WTC11 (cell line): Measurements from ENCODE around the gene P2RY4. TPM values are rescaled to one million over a fixed set of nuclear protein-coding genes. Genes with fewer than 3 reads are reported as not detected.
"Not testable (repeated sequence)": the region's sequence is repeated elsewhere in the genome, so short reads cannot be mapped to it uniquely, and the experiment has no call there.

ENCODE experiments used
- ATAC-seq: fragments of 200-7000 bp; cut with Tn5 transposase; 2 replicates; pipeline ENCODE4 v1.10.0; 2021; ENCODE audit warnings: mild to moderate bottlenecking, moderate library complexity
- CTCF ChIA-PET: fragments of 300-600 bp; sonication (Branson Sonifier 250); formaldehyde crosslinking; loops from one replicate; lab custom pipeline; 2021; ENCODE audit warnings: antibody characterized with exemption; lab: Charles Lee
- POLR2A ChIA-PET: fragments of 350-600 bp; sonication (Branson Sonifier 250); formaldehyde crosslinking; loops from one replicate; lab custom pipeline; 2021; ENCODE audit warnings: antibody characterized with exemption; lab: Charles Lee
- DNase-seq: peaks from one replicate; pipeline ENCODE4 v3.0.0; 2021; ENCODE audit warnings: low spot score
- H3K27ac Mint-ChIP-seq: 2 replicates; pipeline ENCODE4 v1.8.0; 2021; ENCODE audit warnings: mixed read lengths
- H3K27me3 Mint-ChIP-seq: 2 replicates; pipeline ENCODE4 v1.8.0; 2021; ENCODE audit warnings: low read depth, mild to moderate bottlenecking, moderate library complexity, mixed read lengths
- H3K36me3 Mint-ChIP-seq: 2 replicates; pipeline ENCODE4 v1.8.0; 2021; ENCODE audit warnings: mixed read lengths
- H3K4me1 Mint-ChIP-seq: 2 replicates; pipeline ENCODE4 v1.8.0; 2022; ENCODE audit warnings: mixed read lengths
- H3K4me3 Mint-ChIP-seq: 2 replicates; pipeline ENCODE4 v1.8.0; 2021; ENCODE audit warnings: mild to moderate bottlenecking, moderate library complexity, mixed read lengths
- H3K9me3 Mint-ChIP-seq: 2 replicates; pipeline ENCODE4 v1.8.0; 2021; ENCODE audit warnings: mixed read lengths
- ATF2 ChIP-seq: sonication (generic); formaldehyde crosslinking; IDR thresholded peaks from 2 replicates; pipeline ENCODE4 v1.8.1; 2022; ENCODE audit warnings: low read depth, missing genetic modification reagents, borderline replicate concordance
- ATF6 ChIP-seq: sonication (generic); formaldehyde crosslinking; IDR thresholded peaks from 2 replicates; pipeline ENCODE4 v1.8.1; 2023; ENCODE audit warnings: mild to moderate bottlenecking, missing genetic modification reagents
- CBFB ChIP-seq: sonication (generic); formaldehyde crosslinking; IDR thresholded peaks from 2 replicates; pipeline ENCODE4 v1.8.1; 2022; ENCODE audit warnings: mild to moderate bottlenecking, low read depth, missing genetic modification reagents
- CDX4 ChIP-seq: fragments of 250-450 bp; sonication (Bioruptor Pico); IDR thresholded peaks from 2 replicates; pipeline ENCODE4 v1.9.0; 2021; ENCODE audit warnings: moderate library complexity, mild to moderate bottlenecking, inconsistent platforms, borderline replicate concordance
- ETV6 ChIP-seq: sonication (generic); formaldehyde crosslinking; IDR thresholded peaks from 2 replicates; pipeline ENCODE4 v1.8.1; 2022; ENCODE audit warnings: mild to moderate bottlenecking, missing genetic modification reagents
- GABPB1 ChIP-seq: sonication (generic); formaldehyde crosslinking; IDR thresholded peaks from 2 replicates; pipeline ENCODE4 v1.8.1; 2023; ENCODE audit warnings: mild to moderate bottlenecking, missing genetic modification reagents
- IRF2 ChIP-seq: sonication (generic); formaldehyde crosslinking; IDR thresholded peaks from 2 replicates; pipeline ENCODE4 v1.8.0; 2022; ENCODE audit warnings: low read depth, missing genetic modification reagents, borderline replicate concordance
- NFATC4 ChIP-seq: fragments of 250-450 bp; sonication (Bioruptor Pico); IDR thresholded peaks from 2 replicates; pipeline ENCODE4 v1.9.0; 2021; ENCODE audit warnings: mild to moderate bottlenecking
- NR2C2 ChIP-seq: sonication (generic); formaldehyde crosslinking; IDR thresholded peaks from 2 replicates; pipeline ENCODE4 v1.8.0; 2022; ENCODE audit warnings: mild to moderate bottlenecking, missing genetic modification reagents
- RORB ChIP-seq: fragments of 250-450 bp; sonication (Bioruptor Pico); IDR thresholded peaks from 2 replicates; pipeline ENCODE4 v1.9.0; 2021; ENCODE audit warnings: mild to moderate bottlenecking
- SMAD3 ChIP-seq: sonication (generic); formaldehyde crosslinking; IDR thresholded peaks from 2 replicates; pipeline ENCODE4 v1.8.0; 2022; ENCODE audit warnings: missing genetic modification reagents, mild to moderate bottlenecking, borderline replicate concordance
- TCF7 ChIP-seq: sonication (generic); formaldehyde crosslinking; IDR thresholded peaks from 2 replicates; pipeline ENCODE4 v1.8.0; 2022; ENCODE audit warnings: mild to moderate bottlenecking, low read depth, missing genetic modification reagents, moderate library complexity
- TEAD4 ChIP-seq: sonication (generic); formaldehyde crosslinking; IDR thresholded peaks from 2 replicates; pipeline ENCODE4 v1.8.0; 2022; ENCODE audit warnings: mild to moderate bottlenecking, missing genetic modification reagents
- TP53 ChIP-seq: sonication (generic); formaldehyde crosslinking; IDR thresholded peaks from 2 replicates; pipeline ENCODE4 v1.8.1; 2023; ENCODE audit warnings: mild to moderate bottlenecking, missing genetic modification reagents
- ZBTB21 ChIP-seq: sonication (generic); formaldehyde crosslinking; IDR thresholded peaks from 2 replicates; pipeline ENCODE4 v1.8.1; 2023; ENCODE audit warnings: mild to moderate bottlenecking, missing genetic modification reagents, borderline replicate concordance
- ZNF138 ChIP-seq: sonication (generic); formaldehyde crosslinking; conservative IDR thresholded peaks from 2 replicates; pipeline ENCODE4 v1.8.1; 2022; ENCODE audit warnings: mild to moderate bottlenecking, moderate library complexity, missing genetic modification reagents
- ZNF317 ChIP-seq: sonication (generic); formaldehyde crosslinking; IDR thresholded peaks from 2 replicates; pipeline ENCODE4 v1.8.1; 2023; ENCODE audit warnings: low read depth, mild to moderate bottlenecking, moderate library complexity, missing genetic modification reagents, borderline replicate concordance
- ZNF396 ChIP-seq: fragments of 250-450 bp; sonication (Bioruptor Pico); IDR thresholded peaks from 2 replicates; pipeline ENCODE4 v1.8.0; 2021; ENCODE audit warnings: mild to moderate bottlenecking, moderate library complexity, borderline replicate concordance
- total RNA-seq: library from RNA; stranded (reverse); gene quantifications from 3 replicates; pipeline ENCODE4 v1.2.3, GENCODE V29; 2021
- TF ChIP-seq, protein P1 (sequence below): sonication (generic); formaldehyde crosslinking; IDR thresholded peaks from 2 replicates; pipeline ENCODE4 v1.8.0; 2022; ENCODE audit warnings: mild to moderate bottlenecking, missing genetic modification reagents
- TF ChIP-seq, protein P2 (sequence below): fragments of 250-450 bp; sonication (Bioruptor Pico); IDR thresholded peaks from 2 replicates; pipeline ENCODE4 v1.8.0; 2021; ENCODE audit warnings: mild to moderate bottlenecking

P2RY4 gene
- total RNA-seq, 1 experiment from 2014 or later: not detected

GRCh38 chrX:70226048-70226447 lies 34.0 kb downstream of the P2RY4 start:
- CTCF ChIA-PET: no interaction called here
- POLR2A ChIA-PET: no interaction called here
- Mint-ChIP-seq H3K27me3 (no peaks in the 10 kb centered on the region), H3K4me3 (no peak overlapping the region), H3K36me3 (no peaks in the 10 kb centered on the region), H3K27ac (no peak overlapping the region), H3K9me3 (no peaks in the 10 kb centered on the region), H3K4me1 (no peaks in the 10 kb centered on the region)
- ATAC-seq (no peak), DNase-seq (no peak)
- no peak for TF ChIP-seq RORB (CRISPR knock-in tag)
- TF ChIP-seq TCF7 (CRISPR knock-in tag): no peak
- no peak for TF ChIP-seq CBFB (CRISPR knock-in tag)
- TF ChIP-seq ZNF317: no peak
- no peak for TF ChIP-seq TEAD4 (CRISPR knock-in tag)
- TF ChIP-seq SMAD3 (CRISPR knock-in tag): no peak
- no peak for TF ChIP-seq NR2C2 (CRISPR knock-in tag)
- TF ChIP-seq ZNF396: no peak
- no peak for TF ChIP-seq IRF2 (CRISPR knock-in tag)
- no peak for TF ChIP-seq ETV6 (CRISPR knock-in tag)
- TF ChIP-seq, protein P1, sequence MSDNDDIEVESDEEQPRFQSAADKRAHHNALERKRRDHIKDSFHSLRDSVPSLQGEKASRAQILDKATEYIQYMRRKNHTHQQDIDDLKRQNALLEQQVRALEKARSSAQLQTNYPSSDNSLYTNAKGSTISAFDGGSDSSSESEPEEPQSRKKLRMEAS: no peak
- TF ChIP-seq, protein P2, sequence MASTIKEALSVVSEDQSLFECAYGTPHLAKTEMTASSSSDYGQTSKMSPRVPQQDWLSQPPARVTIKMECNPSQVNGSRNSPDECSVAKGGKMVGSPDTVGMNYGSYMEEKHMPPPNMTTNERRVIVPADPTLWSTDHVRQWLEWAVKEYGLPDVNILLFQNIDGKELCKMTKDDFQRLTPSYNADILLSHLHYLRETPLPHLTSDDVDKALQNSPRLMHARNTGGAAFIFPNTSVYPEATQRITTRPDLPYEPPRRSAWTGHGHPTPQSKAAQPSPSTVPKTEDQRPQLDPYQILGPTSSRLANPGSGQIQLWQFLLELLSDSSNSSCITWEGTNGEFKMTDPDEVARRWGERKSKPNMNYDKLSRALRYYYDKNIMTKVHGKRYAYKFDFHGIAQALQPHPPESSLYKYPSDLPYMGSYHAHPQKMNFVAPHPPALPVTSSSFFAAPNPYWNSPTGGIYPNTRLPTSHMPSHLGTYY (CRISPR knock-in tag): no peak
- no peak for TF ChIP-seq GABPB1
- no peak for TF ChIP-seq ZBTB21
- no peak for TF ChIP-seq ZNF138 (CRISPR knock-in tag)
- no peak for TF ChIP-seq NFATC4 (CRISPR knock-in tag)
- no peak for TF ChIP-seq ATF2 (CRISPR knock-in tag)

- ChIA-PET POLR2A (no interaction called here), CTCF (interaction anchor here (1.0 to 1.1 kb wide), 2 partner anchors 43 to 54 kb away, joined by 3 to 6 read pairs; no protein-coding TSS in a partner anchor)
- Mint-ChIP-seq H3K27me3 (no peaks in the 10 kb centered on the region), H3K4me1 (no peaks in the 10 kb centered on the region), H3K4me3 (no peak overlapping the region), H3K27ac (no peak overlapping the region), H3K9me3 (peaks cover under 1% of the 10 kb centered on the region; the same call in 1 of the 2 replicates)
- ATAC-seq (no peak), DNase-seq (no peak)
- TF ChIP-seq CDX4 (CRISPR knock-in tag): no peak
- TF ChIP-seq TP53 (CRISPR knock-in tag): no peak
- no peak for TF ChIP-seq ATF6 (CRISPR knock-in tag)
- no peak for TF ChIP-seq TCF7 (CRISPR knock-in tag)
- TF ChIP-seq, all 79 proteins: peak for 0
- peaks cover 3% of the 10 kb centered on the region for H3K36me3 Mint-ChIP-seq
These were observed 39.9 kb downstream of the P2RY4 start for GRCh38 chrX:70219938-70220764.

DNA sequence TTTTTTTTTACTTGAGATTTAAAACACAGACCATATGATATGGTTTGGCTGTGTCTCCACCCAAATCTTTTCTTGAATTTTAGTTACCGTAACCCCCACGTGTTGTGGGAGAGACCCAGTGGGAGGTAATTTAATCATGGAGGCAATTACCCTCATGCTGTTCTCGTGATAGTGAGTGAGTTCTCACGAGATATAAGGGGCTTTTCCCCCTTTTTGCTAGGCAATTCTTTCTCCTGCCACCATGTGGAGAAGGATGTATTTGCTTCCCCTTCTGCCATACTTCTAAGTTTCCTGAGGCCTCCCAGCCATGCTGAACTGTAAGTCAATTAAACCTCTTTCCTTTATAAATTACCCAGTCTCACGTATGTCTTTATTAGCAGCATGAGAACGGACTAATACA lies 50.4 kb downstream of the P2RY4 start:
- CTCF ChIA-PET, H3K4me3 Mint-ChIP-seq, H3K4me1 Mint-ChIP-seq, H3K27me3 Mint-ChIP-seq, DNase-seq, H3K36me3 Mint-ChIP-seq, ATAC-seq, H3K27ac Mint-ChIP-seq, POLR2A ChIA-PET: not testable (repeated sequence)
- H3K9me3 Mint-ChIP-seq: peaks cover 12% of the 10 kb centered on the region
